HG03378 (cell line): Measurements from ENCODE around the gene TNFRSF13B.
"Not testable (repeated sequence)": the region's sequence is repeated elsewhere in the genome, so short reads cannot be mapped to it uniquely, and the experiment has no call there.

Experiments
- ATAC-seq: cut with Tn5 transposase; IDR thresholded peaks from one replicate; pipeline ENCODE4 v1.9.1; 2021; ENCODE audit warnings: mild to moderate bottlenecking, moderate library complexity; ENCODE audit not compliant: unreplicated experiment

The TNFRSF13B gene

DNA sequence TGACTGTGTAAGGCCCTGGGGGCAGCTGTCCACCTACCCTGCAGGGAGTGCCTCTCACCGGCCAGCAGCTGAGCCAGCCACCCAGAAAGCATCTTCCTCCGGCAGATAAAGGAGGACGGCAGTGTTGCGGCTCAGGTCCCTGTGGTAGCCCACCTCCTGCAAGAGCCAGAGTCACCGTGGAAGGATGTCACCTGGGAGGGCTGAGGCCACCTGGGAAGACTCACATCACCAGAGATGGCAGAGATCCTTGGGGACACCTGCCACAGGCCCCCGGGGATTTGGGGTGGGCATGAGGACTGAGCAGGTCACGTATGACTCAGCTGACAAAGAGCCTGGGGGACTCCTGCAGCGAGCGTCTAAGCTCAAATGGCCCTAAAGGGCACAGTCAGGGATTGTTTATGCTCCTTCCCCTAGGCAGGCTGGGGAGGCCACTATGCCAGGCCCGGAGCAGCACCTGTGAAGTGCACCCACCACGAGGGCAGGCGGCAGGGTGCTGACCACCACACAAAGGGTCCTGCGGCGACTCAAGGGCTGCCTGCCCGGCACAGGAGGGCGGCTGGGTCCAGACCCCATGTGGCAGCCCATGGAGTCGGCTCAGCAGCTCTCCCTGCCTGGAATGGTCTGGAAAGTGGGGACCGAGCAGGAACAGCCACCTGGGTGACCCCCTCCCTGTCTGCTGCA, 44.1 kb downstream of the TNFRSF13B start:
- ATAC-seq, result no peak

DNA sequence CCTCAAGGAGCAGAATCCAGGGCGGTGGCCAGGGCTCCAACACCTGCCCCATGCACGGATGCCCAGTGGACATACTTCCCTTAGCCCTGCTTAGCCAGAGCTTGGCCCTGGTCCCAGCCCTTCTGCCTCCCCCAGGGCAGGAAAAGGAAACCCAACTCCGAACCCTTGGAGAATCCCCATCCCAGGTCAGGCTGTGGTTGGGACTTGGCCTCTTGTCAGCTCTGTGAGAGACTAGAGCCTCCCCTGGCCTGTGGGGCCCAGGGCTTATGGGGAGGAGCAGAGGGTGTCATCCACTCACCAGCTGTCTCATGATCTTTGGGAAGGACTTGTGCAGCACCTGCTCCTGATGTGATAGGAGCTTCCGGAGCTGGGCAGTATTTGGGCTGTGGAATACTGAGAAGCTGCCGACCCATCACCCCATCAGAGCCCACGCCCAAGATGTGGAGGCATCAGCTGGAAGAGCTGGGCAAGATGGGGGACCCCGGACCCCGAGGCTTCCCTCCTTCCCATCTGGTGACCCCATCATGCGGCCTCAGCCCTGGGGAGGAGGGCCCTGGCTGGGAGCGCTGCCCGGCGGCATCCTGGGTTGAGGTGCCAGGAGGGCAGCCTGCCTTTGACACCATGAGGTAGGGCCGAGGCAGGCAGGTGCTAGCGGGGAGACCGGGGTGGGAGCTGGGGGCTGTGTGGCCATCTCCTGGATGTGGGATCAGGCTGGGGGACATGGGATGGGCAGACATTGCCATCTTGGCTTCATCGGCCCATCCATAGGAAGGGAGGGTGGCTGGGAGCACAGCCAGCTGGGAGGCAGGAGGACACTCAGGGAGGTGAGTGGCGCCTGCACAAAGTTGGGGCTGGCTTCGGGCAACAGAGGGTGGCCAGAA, 45.1 kb downstream of the TNFRSF13B start:
- ATAC-seq, result no peak

DNA sequence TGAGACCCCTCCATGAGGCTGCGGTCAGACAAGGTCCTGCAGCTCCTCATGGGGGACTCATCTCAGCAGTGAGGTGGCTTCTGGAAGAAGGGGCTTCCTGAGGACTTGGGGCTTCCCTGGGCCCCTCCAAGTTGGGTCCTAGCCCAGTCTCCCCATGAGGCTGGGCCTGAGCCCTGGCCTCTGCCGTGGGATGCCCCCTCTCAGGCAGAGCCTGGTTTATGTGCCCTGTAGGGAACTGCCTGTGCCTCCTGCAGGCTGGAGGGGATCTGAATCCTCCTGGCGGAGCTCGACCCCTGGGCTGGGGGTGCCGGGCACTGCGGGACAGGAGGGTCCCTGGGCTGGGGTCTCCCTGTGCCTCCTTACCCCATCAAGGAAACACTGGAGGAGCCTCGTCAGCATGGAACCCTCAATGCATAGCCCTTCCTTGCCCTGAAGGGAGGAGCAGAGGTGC, 45.8 kb downstream of the TNFRSF13B start:
- ATAC-seq, result no peak

DNA sequence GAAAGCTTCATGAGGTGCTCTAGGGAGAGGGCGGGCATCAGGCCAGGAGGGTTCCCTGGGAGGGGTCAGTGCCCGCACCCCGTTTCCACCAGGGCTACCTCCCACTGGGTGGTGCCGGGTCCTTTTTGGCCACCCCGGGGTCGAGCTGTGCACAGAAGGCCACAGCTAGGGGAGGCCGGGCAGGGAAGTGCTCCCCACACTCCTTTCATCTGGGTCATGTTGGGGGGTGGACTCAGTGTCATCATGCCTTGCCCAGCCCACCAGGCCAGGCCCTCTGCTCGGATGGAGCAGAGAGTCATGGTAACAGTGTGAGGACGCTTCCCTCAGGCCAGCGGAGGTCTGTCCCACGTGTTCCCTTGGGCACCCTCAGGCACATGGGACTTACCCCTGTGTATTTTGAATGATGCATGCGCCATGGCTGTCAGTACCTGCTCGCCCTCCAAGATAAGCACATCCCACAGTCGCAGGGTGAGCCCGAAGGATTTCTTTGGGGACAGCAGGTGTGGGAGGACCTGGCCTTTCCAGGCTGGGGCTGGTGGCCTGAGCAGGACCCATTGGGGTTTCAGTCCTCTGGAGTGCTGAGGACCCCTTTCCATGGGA, 46.4 kb downstream of the TNFRSF13B start:
- no peak for ATAC-seq

DNA sequence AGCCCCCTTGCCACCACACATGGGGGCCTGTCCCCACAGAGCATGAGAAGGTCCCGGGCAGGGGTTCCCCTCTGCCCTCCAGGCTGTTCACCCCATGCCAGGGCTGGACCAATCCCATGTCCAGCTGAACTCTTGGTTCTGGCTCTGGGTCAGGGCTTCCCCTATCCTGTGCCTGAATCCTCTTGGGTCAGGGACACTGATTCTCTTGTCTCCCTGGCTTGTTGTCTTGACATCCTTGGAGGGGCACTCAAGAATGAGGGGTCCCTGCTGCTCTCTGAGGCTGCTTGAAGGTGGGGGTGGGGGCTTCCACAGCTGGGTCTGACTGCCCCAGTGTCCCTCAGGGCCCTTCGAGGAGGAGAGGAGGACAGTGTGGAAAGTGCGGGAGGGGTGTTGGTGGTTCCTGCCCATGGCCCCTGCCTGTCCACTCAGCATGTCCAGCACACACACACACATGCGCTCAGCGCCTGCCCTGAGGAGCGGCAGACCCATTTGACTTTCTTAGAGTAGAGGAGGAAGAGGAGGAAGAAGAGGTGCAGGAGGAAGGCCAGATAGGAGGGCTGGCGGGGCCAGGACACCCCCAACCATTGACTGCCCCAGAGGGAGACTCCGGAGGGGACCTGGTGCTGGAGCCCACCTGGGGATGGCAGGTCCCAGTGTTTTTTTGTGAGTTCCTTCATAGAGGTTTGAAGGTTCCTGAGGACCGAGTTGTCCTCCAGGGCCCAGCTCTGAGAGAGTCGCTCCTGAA, 47.0 kb downstream of the TNFRSF13B start:
- no peak for ATAC-seq

DNA sequence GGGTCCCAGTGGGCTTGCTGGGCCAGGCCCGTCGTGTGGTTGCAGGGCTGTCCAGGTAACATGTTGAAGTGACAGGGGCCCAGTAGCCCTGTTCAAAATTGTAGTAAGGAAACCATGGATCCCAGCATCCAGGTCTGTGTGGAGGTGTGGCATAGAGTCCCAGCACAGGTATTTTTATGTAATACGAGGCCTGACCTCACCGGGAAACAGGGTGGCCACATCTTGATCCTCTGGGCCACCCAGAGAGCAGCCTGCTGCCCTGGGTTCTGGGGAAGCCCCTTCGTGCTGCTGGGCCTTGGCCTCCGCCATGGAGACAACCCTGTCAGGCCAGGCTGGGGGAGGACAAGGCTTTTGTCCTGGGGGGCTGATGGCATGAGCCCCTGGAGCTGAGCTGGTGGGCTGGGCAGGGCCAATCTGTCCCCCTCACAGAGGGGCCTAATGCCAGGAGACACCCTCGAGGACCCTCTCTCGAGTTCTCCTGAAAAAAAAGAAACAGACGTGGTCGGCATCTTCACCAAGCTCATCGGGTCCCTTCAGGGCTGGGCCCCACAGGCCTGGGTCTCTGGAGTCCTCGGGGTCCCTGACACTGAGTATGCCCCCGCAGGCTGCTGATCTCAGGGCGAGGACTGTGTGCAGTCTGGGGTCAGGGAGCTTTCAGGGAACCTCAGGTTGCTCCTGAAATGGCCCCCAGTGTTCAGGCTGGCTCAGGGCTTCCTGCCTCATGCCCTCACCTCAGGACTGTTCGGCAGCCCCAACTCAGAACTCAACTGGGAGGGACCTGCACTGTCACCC, 47.8 kb downstream of the TNFRSF13B start:
- no peak for ATAC-seq

DNA sequence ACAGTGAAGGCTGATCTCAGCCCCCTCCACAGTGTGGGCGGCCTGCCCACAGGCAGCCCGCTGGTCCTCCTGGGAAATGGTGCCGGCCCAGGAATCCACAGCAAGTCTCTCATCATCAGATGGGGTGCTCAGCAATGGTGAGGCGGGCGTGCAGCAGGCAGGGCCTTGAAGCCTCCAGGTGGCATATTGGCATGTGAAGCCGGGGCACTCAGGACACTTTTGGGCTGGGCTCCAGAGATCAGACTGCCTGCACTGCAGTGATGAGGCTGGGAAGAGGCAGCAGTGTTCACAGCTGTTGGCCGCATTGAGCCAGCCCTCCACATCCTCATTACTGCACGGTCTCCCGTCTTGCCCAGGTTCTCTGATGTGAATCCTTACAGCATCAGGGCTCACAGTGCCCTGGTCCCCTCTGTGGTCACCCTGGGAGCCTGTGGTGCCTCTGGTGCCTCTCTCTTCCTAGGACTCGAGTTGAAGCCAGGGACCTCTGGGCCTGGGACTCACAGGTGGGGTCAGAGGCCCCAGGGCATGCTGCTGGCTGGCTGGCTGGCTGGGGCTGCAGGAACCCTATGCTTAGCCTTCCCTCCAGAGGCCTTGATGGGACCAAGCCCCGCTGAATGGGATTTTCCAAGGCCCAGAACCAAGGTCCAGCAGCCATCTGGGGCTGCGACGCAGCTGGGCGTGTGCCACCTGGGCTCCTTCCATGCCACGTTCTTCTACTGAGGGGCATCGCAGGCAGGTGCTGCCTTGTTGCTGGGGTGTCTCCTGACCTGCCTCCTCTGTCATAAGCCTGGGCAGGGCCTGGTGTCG, 48.6 kb downstream of the TNFRSF13B start:
- ATAC-seq, result no peak

DNA sequence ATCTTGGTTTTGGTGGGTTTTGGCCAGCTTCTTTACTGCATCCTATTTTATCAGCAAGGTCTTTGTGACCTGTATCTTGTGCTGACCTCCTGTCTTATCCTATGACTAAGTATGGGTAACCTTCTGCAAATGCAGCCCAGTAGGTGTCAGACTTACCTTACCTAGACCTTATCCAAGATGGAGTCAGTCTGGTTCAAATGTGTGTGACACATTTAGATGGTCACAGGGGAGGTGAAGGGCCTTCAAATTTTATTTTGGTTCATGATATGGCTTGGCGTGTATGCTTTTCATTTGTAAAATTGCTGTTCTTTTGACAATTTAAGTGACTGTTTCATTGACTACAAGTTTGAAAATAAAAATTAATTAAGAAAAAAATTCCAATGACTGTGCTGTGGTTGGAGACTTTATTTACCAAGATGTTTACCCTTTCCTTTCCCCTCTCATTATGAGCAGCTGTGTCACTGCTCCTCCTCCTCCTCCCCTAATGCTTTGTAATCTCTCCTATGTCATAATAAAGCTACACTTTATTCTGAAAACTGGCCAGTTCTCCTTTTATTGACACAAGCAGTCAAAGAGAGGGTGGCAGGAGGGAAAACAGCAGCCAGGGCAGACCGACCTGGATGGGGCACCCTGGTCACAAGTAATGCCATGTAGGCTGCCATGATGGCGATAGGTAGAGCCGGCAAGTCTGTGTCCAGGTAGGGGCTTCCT, 49.4 kb downstream of the TNFRSF13B start:
- no peak for ATAC-seq

DNA sequence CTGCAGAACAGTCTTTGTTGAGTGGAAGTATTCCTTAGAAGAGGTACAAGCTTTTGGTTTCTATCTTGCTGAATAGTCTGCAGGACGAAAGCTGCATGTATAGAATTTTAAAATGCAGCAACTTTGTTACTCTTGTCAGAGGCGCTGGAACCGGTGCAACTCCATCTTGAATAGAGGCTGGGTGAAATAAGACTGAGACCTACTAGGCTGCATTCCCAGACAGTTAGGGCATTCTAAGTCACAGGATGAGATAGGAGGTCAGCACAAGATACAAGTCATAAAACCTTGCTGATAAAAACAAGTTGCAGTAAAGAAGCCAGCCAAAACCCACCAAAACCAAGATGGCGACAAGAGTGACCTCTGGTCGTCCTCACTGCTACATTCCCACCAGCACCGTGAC, 50.5 kb downstream of the TNFRSF13B start:
- ATAC-seq, result not testable (repeated sequence)

DNA sequence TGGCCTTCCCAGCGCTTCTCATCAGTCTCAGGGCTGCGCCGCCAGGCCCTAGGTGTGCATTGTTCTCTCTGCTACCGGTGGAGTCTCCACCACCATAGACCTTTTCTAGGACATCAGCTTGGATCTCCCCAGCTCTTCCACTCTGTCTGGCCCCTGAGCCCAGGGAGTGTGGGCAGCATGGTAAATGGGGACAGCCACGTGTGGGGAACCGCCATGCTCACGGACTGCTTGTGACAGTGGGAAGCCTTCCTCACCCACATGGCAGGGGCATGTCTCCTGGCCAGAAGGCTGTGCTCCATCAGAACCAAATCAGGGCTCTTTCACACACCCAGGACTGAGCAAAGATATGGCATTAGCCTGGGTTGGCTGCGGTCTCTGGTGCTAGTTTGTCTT, 51.3 kb downstream of the TNFRSF13B start:
- ATAC-seq, result no peak

DNA sequence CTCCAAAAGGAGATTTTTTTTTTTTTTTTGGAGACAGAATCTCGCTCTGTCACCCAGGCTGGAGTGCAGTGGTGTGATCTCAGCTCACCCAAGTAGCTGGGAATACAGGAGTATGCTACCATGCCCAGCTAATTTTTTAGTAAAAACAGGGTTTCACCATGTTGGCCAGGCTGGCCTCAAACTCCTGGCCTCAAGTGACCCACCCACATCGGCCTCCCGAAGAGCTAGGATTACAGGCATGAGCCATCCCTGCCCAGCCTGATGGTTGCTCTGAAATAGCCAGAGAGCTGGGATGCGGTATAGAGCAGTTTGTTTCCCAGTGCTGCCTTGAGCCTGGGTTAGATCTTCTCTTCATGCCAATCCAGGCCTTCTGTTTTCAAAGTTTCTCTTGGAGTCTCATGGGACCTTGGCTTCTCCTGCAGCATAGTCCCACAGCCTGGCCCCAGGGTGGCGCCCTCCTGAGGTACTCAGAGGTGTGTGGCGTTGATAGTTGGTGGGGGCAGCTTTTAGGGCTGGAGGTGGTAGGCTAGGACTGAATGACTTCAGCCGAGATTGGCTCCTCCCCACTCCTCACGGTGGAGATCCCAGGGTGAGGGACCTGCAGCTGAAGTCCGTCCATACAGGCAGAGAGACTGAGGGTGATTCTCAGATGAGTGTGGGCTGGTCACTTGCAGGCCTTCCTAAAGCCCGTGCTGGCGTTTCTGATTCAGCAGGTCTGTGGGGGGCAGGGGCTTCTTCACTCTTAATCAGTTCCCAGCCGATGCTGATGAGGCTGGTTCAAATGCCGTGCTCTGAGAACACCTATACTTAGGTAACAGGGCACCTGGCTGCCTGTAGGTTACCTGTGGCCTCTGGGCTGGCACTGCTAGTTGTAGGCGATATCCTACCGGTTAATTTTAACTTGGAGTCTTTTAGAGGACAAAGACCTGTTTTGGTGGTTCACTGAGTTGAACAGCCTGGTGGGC, 52.0 kb downstream of the TNFRSF13B start:
- ATAC-seq, result no peak

DNA sequence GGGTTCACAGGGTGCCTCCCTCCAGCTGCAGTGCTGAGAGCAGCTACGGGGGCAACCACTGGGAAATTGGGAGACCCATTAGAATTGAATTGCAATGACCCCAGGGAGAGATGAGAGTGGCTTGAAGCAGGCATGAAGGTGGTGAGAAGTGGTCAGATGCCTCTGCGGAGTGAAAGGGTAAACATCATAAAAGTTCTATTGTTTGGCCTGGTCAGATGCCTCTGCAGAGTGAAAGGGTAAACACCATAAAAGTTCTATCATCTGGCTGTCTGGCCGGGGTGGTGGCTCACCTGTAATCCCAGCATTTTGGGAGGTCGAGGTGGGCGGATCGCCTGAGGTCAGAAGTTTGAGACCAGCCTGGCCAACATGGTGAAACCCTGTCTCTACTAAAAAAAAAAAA, 53.5 kb downstream of the TNFRSF13B start:
- ATAC-seq, result no peak

DNA sequence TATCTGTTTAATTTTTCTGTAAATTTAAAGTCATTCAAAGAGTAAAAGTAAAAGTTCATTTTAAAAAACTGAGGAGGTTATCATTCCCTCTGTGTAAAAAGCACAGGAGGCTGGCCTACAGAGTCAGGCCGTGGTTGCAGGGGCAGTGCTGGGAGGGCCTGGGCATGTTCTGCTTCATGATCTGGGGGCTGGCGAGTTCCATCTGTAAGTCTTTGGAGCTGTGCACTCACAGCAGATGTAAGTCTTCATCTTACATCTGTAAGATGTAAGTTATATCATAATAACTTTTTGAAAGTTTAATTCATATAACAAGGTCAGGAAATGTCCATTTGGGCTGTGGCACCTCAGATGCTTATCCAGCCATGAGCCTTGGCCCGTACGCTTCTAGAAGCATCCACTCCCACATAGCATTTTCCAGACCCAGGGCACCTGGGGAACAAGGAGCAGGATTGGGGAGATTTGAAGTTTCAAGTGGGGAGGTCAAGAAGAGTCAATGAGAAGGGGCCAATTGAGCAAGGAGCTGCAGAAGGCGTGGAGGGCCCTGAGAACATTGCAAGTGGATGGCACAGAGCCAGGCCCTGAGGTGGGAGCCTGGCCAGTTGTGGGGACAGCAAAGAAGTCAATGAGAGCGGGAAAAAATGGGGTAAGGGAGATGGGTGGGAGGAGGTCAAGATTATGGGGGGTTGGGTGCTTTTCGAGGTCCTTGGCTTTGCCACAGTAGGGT, 54.1 kb downstream of the TNFRSF13B start:
- no peak for ATAC-seq

DNA sequence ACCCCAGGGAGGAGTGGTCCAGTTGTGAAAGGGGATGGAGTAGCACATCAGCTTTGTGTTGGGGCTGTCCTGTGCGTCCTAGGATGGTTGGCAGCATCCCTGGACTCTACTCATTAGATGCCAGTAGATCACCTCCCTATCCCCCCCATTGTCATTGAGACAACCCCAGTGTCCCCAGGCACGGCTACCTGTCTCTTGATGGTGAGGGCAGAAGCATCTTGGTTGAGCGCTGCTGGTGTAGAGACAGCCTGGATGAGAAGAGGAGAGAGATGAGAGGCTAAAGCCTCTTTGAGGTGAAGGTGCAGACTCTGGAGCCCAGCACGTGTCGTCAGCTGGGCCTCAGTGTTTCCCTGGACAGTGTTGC, 55.4 kb downstream of the TNFRSF13B start:
- no peak for ATAC-seq

DNA sequence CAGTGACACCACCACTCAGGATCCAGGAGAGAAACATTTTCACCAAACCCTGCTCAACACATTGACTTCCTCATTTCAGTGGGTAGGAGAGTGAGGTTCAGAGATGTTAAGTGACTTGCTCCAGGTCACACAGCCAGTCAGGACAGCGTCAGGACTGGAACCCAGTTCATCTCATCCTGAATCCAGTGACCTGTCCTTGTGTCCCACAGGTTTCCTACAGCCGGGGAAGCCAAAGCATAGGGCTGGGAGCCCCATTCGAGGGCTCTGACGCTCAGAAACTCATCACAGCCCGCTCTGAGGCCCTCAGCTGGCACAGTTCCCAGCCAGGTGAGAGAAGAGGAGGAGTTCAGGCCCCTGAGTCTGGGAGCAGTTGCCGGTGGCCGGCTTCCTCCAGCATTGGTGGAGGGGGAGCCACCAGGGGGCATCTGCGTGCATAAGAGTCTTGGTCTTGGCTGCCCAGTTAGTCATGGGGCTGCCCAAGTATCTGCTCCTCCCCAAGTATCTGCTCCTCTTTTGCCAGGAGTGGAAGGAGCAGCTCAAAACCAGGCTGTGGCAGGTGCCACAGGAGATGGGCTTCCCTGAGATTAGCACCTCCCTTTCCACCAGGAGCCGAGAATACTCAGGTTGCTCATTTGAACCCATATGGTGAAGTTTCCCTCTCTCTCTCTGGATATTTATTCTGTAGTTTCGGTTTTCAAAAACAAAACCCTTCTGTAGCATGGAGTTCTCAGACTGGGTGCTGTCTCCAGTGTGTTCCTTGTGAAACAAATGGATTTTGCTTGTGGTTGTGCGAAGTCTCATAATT, 56.0 kb downstream of the TNFRSF13B start:
- ATAC-seq, result no peak

DNA sequence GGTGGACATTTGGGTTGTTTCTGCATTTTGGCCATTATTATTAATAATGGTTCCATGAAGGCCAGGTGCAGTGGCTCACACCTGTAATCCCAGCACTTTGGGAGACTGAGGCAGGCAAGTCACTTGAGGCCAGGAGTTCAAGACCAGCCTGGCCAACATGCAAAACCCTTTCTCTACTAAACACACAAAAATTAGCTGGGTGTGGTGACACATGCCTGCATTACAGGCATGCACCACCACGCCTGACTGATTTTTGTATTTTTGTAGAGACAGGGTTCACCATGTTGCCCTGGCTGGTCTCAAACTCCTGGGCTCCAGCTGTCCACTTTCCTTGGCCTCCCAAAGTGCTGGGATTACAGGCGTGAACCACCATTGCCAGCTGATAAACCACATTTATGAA, 58.5 kb downstream of the TNFRSF13B start:
- ATAC-seq, result no peak
